HFF-Myc (cell line): ENCODE data around the gene PHF5A.
A peak's percentile ranks its signal among the peaks of the same experiment; 100 is the strongest.
"Not testable (repeated sequence)": the region's sequence is repeated elsewhere in the genome, so short reads cannot be mapped to it uniquely, and the experiment has no call there.

ENCODE experiments used
- DNase-seq: peaks from one replicate; pipeline ENCODE4 v3.0.0-alpha.2; 2011; ENCODE audit warnings: low read depth; ENCODE audit errors: extremely low read depth
- H3K4me3 ChIP-seq: replicated peaks from 2 replicates; pipeline ENCODE4 v1.5.1; 2011; ENCODE audit warnings: low read depth, mild to moderate bottlenecking, control low read depth, low read length
- CTCF ChIP-seq: IDR thresholded peaks from 2 replicates; pipeline ENCODE4 v1.5.1; 2012; ENCODE audit warnings: mild to moderate bottlenecking, low read depth, low read length, control low read depth; ENCODE audit errors: missing control alignments

PHF5A gene

GRCh38 chr22:41471568-41471967 is 3.1 kb upstream of the PHF5A start:
- no peak for TF ChIP-seq CTCF

GRCh38 chr22:41470886-41471285 is 2.4 kb upstream of the PHF5A start:
- no peak overlapping the region for H3K4me3 ChIP-seq
- no peak for DNase-seq
- no peak for TF ChIP-seq CTCF

More at GRCh38 chr22:41471568-41471967, 3.1 kb upstream of the PHF5A start:
- DNase-seq: no peak
- H3K4me3 ChIP-seq: no peak overlapping the region

GRCh38 chr22:41469218-41469851 is 843 bp upstream of the PHF5A start:
- no peak for TF ChIP-seq CTCF
- DNase-seq: no peak
- H3K4me3 ChIP-seq: peak overlapping the region; percentile 84

- DNase-seq: no peak
- H3K4me3 ChIP-seq: no peak overlapping the region
- TF ChIP-seq CTCF: no peak
These were observed 6.6 kb downstream of the PHF5A start for GRCh38 chr22:41461901-41462300.

GRCh38 chr22:41460071-41460470 is 8.4 kb downstream of the PHF5A start:
- H3K4me3 ChIP-seq, DNase-seq: not testable (repeated sequence)

GRCh38 chr22:41459431-41459830 is 9.1 kb downstream of the PHF5A start:
- TF ChIP-seq CTCF: no peak

GRCh38 chr22:41458161-41458728 is 10.2 kb downstream of the PHF5A start:
- H3K4me3 ChIP-seq: no peak overlapping the region
- DNase-seq: no peak
- no peak for TF ChIP-seq CTCF

More at GRCh38 chr22:41459431-41459830, 9.1 kb downstream of the PHF5A start:
- no peak for DNase-seq
- H3K4me3 ChIP-seq: no peak overlapping the region
